ENCODE data around the gene ARHGEF12. TPM values are rescaled to one million over a fixed set of nuclear protein-coding genes. Genes with fewer than 3 reads are reported as not detected.

Gene ARHGEF12
- total RNA-seq, 1 experiment from 2014 or later, result 15.4 TPM

DNA sequence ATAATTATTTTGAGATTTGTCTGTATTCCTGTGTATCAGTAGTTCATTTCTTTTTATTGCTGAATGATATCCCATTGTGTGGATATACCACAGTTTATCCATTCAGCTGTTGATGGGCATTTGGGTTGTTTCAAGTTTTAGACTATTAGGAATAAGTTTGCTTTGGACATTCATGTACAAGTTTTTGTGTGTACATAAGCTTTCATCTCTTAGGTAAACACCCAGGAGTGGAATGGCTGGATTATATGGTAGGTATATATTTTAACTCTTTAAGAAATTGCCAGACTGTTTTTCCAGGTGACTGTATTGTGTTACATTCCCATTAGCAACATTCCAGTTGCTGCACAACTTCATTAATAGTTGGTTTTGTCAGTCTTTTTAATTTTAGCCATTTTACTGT is 52.0 kb downstream of the ARHGEF12 start:
- Histone ChIP-seq H3K9ac (ENCODE audit: low read length) (no peak overlapping the region), H3K9me2 (replicated peaks; ENCODE audit: insufficient read depth, low read length) (no peaks in the 10 kb centered on the region), H3K4me3 (ENCODE audit: low read length) (no peak overlapping the region), H3K27ac (ENCODE audit: low read length) (no peak overlapping the region), H3K27me3 (ENCODE audit: low read length) (no peaks in the 10 kb centered on the region), H3K4me2 (ENCODE audit: low read depth, low read length, poor library complexity, severe bottlenecking) (no peak overlapping the region), H4K20me1 (ENCODE audit: insufficient read depth, low read depth, low read length) (peaks cover 15% of the 10 kb centered on the region; the same call in 1 of the 2 replicates), H3K9me3 (ENCODE audit: low read length) (no peaks in the 10 kb centered on the region), H3K36me3 (ENCODE audit: insufficient read depth, low read length) (no peaks in the 10 kb centered on the region), H2AFZ (ENCODE audit: low read length) (no peak overlapping the region), H3K4me1 (ENCODE audit: low read length) (peaks cover 6% of the 10 kb centered on the region; the same call in 1 of the 2 replicates), H3K79me2 (ENCODE audit: low read length) (peaks cover 6% of the 10 kb centered on the region; the same call in 1 of the 2 replicates)
- DNase-seq, result no peak

DNA sequence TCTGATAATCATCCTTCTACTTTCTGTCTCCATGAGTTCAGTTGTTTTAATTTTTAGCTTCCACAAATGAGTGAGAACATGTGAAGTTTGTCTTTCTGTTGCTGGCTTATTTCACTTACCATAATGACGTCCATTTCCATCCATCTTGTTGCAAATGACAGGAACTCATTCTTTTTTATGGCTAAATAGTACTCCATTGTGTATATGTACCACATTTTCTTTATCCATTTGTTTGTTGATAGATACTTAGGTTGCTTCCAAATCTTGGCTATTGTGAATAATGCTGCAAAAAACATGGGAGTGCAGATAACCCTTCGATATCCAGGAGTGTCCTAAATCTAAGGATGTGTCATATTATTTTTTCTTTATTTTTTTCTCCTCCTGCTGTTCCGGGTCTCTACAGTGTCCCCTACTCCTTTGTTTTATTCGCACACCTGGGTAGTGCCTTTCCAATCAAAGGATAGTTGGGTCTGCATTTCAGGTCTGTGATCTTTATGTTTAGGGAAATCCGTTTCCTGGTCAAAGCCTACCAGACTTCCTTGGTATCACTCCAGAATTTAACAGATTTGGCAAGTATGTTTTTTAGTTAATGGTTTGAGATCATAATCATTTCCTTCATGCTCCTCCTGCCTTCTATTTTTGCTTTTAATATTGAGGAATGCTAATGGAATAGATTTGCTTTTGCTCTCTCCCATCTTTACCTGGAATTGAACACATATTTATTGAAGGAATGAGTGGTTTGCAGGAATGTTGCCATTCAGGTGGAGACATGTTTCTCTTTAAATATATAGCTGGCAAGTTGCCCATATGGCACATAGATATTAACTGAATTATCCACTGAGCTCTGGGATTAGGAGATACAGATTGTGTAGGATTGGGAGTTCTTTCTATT is 53.7 kb downstream of the ARHGEF12 start:
- H4K20me1 ChIP-seq (ENCODE audit: insufficient read depth, low read depth, low read length), result peaks cover 15% of the 10 kb centered on the region; the same call in 1 of the 2 replicates
- no peak for DNase-seq
- H3K4me2 ChIP-seq (ENCODE audit: low read depth, low read length, poor library complexity, severe bottlenecking), result no peak overlapping the region
- H3K27me3 ChIP-seq (ENCODE audit: low read length), result no peaks in the 10 kb centered on the region
- H3K27ac ChIP-seq (ENCODE audit: low read length), result no peak overlapping the region
- H3K79me2 ChIP-seq (ENCODE audit: low read length), result peaks cover 4% of the 10 kb centered on the region; the same call in 1 of the 2 replicates
- no peaks in the 10 kb centered on the region for H3K4me1 ChIP-seq (ENCODE audit: low read length)
- no peak overlapping the region for H3K4me3 ChIP-seq (ENCODE audit: low read length)
- H3K9me3 ChIP-seq (ENCODE audit: low read length), result no peaks in the 10 kb centered on the region
- no peaks in the 10 kb centered on the region for H3K9me2 ChIP-seq (replicated peaks; ENCODE audit: insufficient read depth, low read length)
- no peak overlapping the region for H3K9ac ChIP-seq (ENCODE audit: low read length)
- H2AFZ ChIP-seq (ENCODE audit: low read length), result no peak overlapping the region
- H3K36me3 ChIP-seq (ENCODE audit: insufficient read depth, low read length), result no peaks in the 10 kb centered on the region

DNA sequence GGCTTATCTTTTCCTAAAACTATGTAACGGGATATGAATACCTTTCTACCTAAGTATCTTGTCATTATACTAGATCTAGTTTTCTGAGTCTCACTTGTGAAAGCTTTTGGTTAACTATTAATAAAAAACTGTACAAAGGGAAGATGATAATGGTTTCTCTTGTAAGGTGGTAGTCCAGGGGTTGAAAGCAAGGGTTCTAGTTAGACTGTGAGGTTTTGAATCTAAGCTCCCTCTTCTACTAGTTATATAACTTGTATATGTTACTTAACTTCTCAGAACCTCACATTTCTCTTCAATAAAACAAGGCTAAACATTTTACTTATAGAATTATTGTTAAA is 54.3 kb downstream of the ARHGEF12 start:
- Histone ChIP-seq H3K27me3 (ENCODE audit: low read length) (no peaks in the 10 kb centered on the region), H3K9me3 (ENCODE audit: low read length) (no peaks in the 10 kb centered on the region), H3K79me2 (ENCODE audit: low read length) (peaks cover 4% of the 10 kb centered on the region; the same call in 1 of the 2 replicates), H3K36me3 (ENCODE audit: insufficient read depth, low read length) (no peaks in the 10 kb centered on the region), H3K4me1 (ENCODE audit: low read length) (no peaks in the 10 kb centered on the region), H3K4me2 (ENCODE audit: low read depth, low read length, poor library complexity, severe bottlenecking) (no peak overlapping the region), H3K9me2 (replicated peaks; ENCODE audit: insufficient read depth, low read length) (no peaks in the 10 kb centered on the region), H3K27ac (ENCODE audit: low read length) (no peak overlapping the region), H4K20me1 (ENCODE audit: insufficient read depth, low read depth, low read length) (peaks cover 15% of the 10 kb centered on the region; the same call in 1 of the 2 replicates), H3K4me3 (ENCODE audit: low read length) (no peak overlapping the region), H2AFZ (ENCODE audit: low read length) (no peak overlapping the region), H3K9ac (ENCODE audit: low read length) (no peak overlapping the region)
- DNase-seq, result no peak

DNA sequence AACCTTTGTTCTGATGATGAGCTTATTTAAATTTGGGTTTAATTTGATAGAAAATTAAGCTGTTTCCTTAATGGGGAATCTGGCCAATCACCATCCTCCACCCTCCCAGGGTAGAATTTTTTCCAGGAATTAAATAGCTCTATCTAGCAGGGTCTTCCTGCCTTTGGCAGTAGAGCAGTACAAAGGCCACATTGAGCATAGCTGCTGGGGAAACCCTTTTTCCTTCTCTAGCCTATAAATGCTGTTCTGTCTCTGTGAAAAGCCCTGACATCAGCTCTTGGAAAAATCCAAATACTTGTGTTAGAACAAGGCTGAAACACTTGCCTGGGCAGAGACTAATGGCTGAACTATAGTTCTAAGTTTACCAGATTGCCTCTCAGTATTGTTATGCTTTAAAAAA is 55.1 kb downstream of the ARHGEF12 start:
- Histone ChIP-seq H3K4me2 (ENCODE audit: low read depth, low read length, poor library complexity, severe bottlenecking) (no peak overlapping the region), H3K9ac (ENCODE audit: low read length) (no peak overlapping the region)

DNA sequence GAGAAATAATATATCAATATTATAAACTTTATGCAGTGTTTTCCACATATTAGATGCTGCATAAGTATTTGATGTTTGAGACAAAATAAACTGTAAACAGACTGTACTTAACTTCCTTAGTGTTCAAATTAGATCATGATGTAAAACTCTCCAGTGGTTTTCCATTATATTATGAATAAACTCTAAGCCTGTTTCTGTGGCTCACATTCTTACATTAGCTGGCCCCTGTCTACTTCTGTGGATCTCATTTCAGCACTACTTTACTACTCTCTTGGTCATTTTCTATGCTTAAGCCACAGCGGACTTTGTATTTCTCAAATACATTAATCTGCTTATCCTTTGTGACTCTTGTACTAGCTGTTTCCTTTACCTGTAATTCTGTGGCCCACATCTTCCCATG is 55.6 kb downstream of the ARHGEF12 start:
- Histone ChIP-seq H3K9me2 (replicated peaks; ENCODE audit: insufficient read depth, low read length) (no peaks in the 10 kb centered on the region), H3K4me3 (ENCODE audit: low read length) (no peak overlapping the region), H3K79me2 (ENCODE audit: low read length) (peaks cover 4% of the 10 kb centered on the region; the same call in 1 of the 2 replicates), H3K9me3 (ENCODE audit: low read length) (no peaks in the 10 kb centered on the region), H4K20me1 (ENCODE audit: insufficient read depth, low read depth, low read length) (peaks cover 15% of the 10 kb centered on the region; the same call in 1 of the 2 replicates), H3K4me1 (ENCODE audit: low read length) (no peaks in the 10 kb centered on the region), H3K27ac (ENCODE audit: low read length) (no peak overlapping the region), H2AFZ (ENCODE audit: low read length) (no peak overlapping the region), H3K36me3 (ENCODE audit: insufficient read depth, low read length) (no peaks in the 10 kb centered on the region), H3K27me3 (ENCODE audit: low read length) (no peaks in the 10 kb centered on the region), H3K9ac (ENCODE audit: low read length) (no peak overlapping the region), H3K4me2 (ENCODE audit: low read depth, low read length, poor library complexity, severe bottlenecking) (no peak overlapping the region)
- DNase-seq, result no peak

More for the DNA sequence above, 55.1 kb downstream of the ARHGEF12 start:
- H4K20me1 ChIP-seq (ENCODE audit: insufficient read depth, low read depth, low read length), result peaks cover 15% of the 10 kb centered on the region; the same call in 1 of the 2 replicates
- no peaks in the 10 kb centered on the region for H3K9me2 ChIP-seq (replicated peaks; ENCODE audit: insufficient read depth, low read length)
- peaks cover 4% of the 10 kb centered on the region; the same call in 1 of the 2 replicates for H3K79me2 ChIP-seq (ENCODE audit: low read length)
- no peaks in the 10 kb centered on the region for H3K4me1 ChIP-seq (ENCODE audit: low read length)
- H3K27me3 ChIP-seq (ENCODE audit: low read length), result no peaks in the 10 kb centered on the region
- no peaks in the 10 kb centered on the region for H3K9me3 ChIP-seq (ENCODE audit: low read length)
- no peak for DNase-seq
- H3K36me3 ChIP-seq (ENCODE audit: insufficient read depth, low read length), result no peaks in the 10 kb centered on the region
- H3K4me3 ChIP-seq (ENCODE audit: low read length), result no peak overlapping the region
- no peak overlapping the region for H3K27ac ChIP-seq (ENCODE audit: low read length)
- H2AFZ ChIP-seq (ENCODE audit: low read length), result no peak overlapping the region

DNA sequence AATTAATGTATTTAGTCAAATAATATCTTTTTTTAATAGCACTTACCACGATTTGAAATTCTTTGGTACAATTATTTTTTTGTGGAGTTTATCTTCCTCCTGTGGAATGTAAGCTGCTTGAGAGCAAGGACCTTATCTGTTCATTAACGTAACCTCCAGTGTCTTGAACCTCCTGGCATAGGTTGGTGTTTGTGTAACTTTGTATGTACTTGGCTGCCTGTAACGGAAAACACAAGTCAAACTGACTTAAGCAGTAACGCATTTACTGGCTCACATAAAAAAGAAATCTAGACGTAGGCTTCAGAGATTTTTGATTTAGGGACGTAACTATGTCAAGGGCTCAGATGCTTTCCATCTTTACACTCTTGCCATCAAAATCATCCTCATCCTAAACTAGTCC is 56.1 kb downstream of the ARHGEF12 start:
- H3K79me2 ChIP-seq (ENCODE audit: low read length), result peaks cover 4% of the 10 kb centered on the region; the same call in 1 of the 2 replicates
- no peak overlapping the region for H3K9ac ChIP-seq (ENCODE audit: low read length)
- H3K9me2 ChIP-seq (replicated peaks; ENCODE audit: insufficient read depth, low read length), result no peaks in the 10 kb centered on the region

DNA sequence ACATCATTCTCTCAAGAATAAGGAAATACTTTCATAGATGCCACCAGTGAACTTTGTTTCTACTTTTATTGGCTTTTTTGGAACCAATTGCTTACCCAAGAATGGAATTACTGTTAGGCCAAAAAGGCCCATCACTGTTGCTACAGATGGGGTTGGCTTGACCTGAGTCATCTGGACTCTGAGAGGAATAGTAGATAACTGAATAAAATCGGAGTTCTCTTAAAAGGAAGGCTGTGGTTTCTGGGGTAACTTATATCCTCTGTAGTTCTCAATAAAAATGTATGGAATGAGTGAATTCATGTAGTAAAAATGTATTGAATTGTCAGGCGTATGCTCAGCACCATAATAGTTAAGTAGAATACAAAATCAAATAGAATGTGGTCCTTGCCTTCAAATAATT is 56.6 kb downstream of the ARHGEF12 start:
- Histone ChIP-seq H3K4me2 (ENCODE audit: low read depth, low read length, poor library complexity, severe bottlenecking) (no peak overlapping the region), H3K4me1 (ENCODE audit: low read length) (no peaks in the 10 kb centered on the region), H3K36me3 (ENCODE audit: insufficient read depth, low read length) (no peaks in the 10 kb centered on the region), H3K79me2 (ENCODE audit: low read length) (peaks cover 4% of the 10 kb centered on the region; the same call in 1 of the 2 replicates), H3K9me2 (replicated peaks; ENCODE audit: insufficient read depth, low read length) (no peaks in the 10 kb centered on the region), H3K4me3 (ENCODE audit: low read length) (no peak overlapping the region), H3K27ac (ENCODE audit: low read length) (no peak overlapping the region), H4K20me1 (ENCODE audit: insufficient read depth, low read depth, low read length) (peaks cover 10% of the 10 kb centered on the region; the same call in 1 of the 2 replicates), H3K9me3 (ENCODE audit: low read length) (no peaks in the 10 kb centered on the region), H3K27me3 (ENCODE audit: low read length) (no peaks in the 10 kb centered on the region), H3K9ac (ENCODE audit: low read length) (no peak overlapping the region), H2AFZ (ENCODE audit: low read length) (no peak overlapping the region)
- DNase-seq, result no peak

More for the DNA sequence above, 56.1 kb downstream of the ARHGEF12 start:
- no peaks in the 10 kb centered on the region for H3K9me3 ChIP-seq (ENCODE audit: low read length)
- H2AFZ ChIP-seq (ENCODE audit: low read length), result no peak overlapping the region
- H3K4me1 ChIP-seq (ENCODE audit: low read length), result no peaks in the 10 kb centered on the region
- H4K20me1 ChIP-seq (ENCODE audit: insufficient read depth, low read depth, low read length), result peaks cover 14% of the 10 kb centered on the region; the same call in 1 of the 2 replicates
- H3K36me3 ChIP-seq (ENCODE audit: insufficient read depth, low read length), result no peaks in the 10 kb centered on the region
- no peak overlapping the region for H3K4me2 ChIP-seq (ENCODE audit: low read depth, low read length, poor library complexity, severe bottlenecking)
- DNase-seq, result no peak
- no peak overlapping the region for H3K4me3 ChIP-seq (ENCODE audit: low read length)
- no peaks in the 10 kb centered on the region for H3K27me3 ChIP-seq (ENCODE audit: low read length)
- H3K27ac ChIP-seq (ENCODE audit: low read length), result no peak overlapping the region

DNA sequence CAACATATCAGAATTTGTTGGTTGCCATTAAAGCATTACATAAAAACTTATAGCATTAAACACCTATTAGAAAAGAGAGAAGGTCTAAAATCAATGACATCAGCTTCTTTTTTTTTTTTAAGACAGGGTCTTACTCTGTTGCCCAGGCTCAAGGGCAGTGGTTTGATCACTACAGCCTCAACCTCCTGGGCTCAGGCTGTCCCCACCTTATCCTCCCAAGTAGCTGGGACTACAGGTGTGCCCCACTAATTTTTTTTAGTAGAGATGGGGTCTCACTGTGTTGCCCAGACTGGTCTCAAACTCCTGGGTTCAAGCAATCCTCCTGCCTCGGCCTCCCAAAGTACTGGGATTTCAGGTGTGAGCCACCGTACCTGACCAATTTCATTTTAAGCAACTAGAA is 57.9 kb downstream of the ARHGEF12 start:
- H3K79me2 ChIP-seq (ENCODE audit: low read length), result no peaks in the 10 kb centered on the region
- H3K36me3 ChIP-seq (ENCODE audit: insufficient read depth, low read length), result no peaks in the 10 kb centered on the region
- H3K9me3 ChIP-seq (ENCODE audit: low read length), result no peaks in the 10 kb centered on the region
- no peaks in the 10 kb centered on the region for H3K9me2 ChIP-seq (replicated peaks; ENCODE audit: insufficient read depth, low read length)
- H3K4me2 ChIP-seq (ENCODE audit: low read depth, low read length, poor library complexity, severe bottlenecking), result no peak overlapping the region
- no peak overlapping the region for H3K4me3 ChIP-seq (ENCODE audit: low read length)
- H3K27ac ChIP-seq (ENCODE audit: low read length), result no peak overlapping the region
- no peak overlapping the region for H3K9ac ChIP-seq (ENCODE audit: low read length)
- no peaks in the 10 kb centered on the region for H3K27me3 ChIP-seq (ENCODE audit: low read length)
- DNase-seq, result no peak
- no peak overlapping the region for H2AFZ ChIP-seq (ENCODE audit: low read length)
- peaks cover 8% of the 10 kb centered on the region; the same call in 1 of the 2 replicates for H4K20me1 ChIP-seq (ENCODE audit: insufficient read depth, low read depth, low read length)
- H3K4me1 ChIP-seq (ENCODE audit: low read length), result no peaks in the 10 kb centered on the region
